ENCODE data around the gene MAPT.

MAPT gene

GRCh38 chr17:45973099-45973780, 78.9 kb downstream of the MAPT start:
- DNase-seq (ENCODE audit: low read depth in 2 of 2) = no peak

GRCh38 chr17:45973946-45974859, 79.8 kb downstream of the MAPT start:
- DNase-seq (ENCODE audit: low read depth in 2 of 2) = no peak

- no peak for DNase-seq (ENCODE audit: low read depth in 2 of 2)
Observed at GRCh38 chr17:45974916-45975630, 80.7 kb downstream of the MAPT start.

DNA sequence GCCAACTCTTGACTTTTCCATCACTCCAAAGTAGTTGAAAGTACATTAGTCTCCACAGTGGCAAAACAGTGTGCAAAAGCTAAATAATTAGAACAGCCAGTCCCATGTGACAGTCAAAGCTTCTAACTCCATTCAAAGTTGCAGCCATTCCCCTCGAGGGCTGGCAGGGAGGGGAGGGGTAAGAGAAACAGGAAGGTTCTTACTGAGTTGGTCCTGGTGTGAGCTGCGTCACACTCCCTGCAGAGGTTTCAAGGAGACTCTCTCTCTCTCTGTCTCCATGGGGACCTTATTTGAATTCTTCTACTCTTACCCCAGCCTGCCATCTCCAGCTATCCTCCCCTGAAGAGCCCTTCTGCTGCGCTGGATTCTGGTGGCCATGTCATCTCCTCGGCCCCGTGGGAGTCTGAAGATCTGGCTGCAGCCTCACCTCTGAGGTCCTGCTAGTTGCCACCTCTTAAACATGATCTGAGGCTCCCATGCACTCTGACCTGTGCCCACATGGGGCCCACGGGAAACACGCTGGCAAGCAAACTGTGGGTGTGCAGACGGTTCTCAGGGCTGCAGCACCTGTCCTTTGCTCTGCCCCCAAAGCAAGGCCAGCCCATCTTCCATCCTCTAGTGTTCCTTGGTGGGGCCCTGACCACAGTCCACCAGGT, 81.4 kb downstream of the MAPT start:
- no peak for DNase-seq (ENCODE audit: low read depth in 2 of 2)

DNA sequence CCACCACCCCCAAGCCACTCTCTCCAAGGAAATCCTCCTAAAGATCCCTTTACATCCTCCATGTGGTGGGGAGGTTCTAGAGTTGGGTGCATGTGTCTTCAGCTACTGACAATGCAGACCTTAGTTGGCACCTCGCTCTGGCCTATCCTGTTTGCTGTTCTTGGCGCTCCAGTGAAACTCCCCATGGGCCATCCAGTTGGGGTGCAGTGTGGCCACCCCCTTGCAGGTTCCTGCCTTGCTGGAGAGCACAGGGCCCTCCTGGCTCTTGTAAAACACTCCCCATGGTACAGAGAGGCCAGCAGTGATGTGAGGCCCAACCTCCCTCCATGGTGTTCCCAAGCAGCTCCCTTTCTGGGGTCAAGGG, 82.0 kb downstream of the MAPT start:
- no peak for DNase-seq (ENCODE audit: low read depth in 2 of 2)

DNA sequence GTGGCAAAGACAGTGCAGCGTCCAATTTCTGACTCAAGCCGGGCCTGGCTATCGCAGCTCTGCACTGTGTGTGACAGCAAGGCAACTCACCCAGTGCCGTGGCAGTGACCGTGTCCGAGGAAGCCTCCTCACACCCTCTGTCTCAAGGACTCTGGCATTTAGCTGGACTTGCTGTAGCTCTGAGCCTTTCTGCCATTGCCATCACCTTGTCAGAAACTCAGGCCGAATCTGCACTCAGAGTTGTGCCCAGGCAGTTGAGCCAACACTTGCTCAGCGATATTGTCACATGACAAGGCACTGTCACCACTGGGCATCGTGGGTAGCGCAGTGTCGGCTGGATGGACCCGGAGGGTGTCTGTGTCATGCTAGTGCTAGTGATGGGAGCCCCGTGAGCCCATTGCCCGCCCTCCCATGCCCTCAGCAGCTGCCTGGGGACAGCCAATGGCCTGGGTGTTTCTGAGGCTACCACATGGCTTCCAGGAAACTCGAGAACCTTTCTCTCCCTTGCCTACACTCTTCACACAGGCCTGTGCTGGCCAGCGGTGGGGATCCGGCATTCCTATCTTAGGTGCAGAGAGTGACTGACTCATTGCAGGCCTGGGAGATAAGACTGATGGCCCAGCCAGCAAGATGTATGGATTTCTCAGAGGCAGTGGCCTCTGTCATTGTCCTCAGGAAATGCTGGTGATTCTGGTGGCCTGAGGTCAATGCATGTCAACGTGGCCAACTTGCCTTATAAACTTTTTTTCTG, 82.6 kb downstream of the MAPT start:
- no peak for DNase-seq (ENCODE audit: low read depth in 2 of 2)

GRCh38 chr17:45977506-45977824, 83.1 kb downstream of the MAPT start:
- DNase-seq (ENCODE audit: low read depth in 2 of 2) = no peak

GRCh38 chr17:45977976-45978626, 83.7 kb downstream of the MAPT start:
- DNase-seq (ENCODE audit: low read depth in 2 of 2) = no peak

DNA sequence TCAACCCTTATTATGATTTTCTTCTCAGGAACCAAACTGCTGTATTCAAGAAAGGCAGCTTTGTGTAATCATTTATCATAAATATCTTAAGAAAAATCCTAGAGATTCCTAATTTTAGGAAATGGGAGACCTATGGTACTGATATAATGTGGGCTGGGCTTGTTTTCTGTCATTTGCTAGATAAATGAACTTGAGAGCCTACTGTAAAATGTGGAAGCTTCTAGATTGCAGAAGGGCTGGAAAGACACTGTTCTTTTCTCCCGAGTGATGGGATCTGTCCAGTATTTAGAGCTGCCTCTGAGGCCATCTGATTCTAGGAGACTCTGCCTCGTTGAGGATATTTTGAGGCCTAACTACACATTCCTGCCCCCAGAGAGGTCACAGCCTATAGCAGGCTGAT, 84.8 kb downstream of the MAPT start:
- DNase-seq (ENCODE audit: low read depth in 2 of 2) = no peak

DNA sequence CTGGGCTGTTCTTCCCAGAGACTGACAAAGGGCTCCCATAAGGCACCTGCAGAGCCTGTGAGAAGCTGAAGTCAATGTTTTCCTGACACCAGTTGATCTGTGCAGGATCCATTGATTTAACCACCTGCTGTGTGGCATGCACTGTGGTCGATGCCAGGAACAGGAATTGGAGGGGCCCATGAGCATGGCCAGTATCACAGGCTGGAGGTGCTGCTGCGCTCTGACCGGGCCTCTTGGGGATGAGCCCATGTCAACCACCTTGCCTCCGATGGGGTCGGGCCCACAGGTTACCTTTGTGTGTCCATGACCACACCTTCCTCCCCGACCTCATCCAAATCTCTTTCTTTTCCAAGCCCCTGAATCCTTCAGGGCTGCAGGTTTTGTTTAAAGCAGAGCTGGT, 86.5 kb downstream of the MAPT start:
- DNase-seq (ENCODE audit: low read depth in 2 of 2) = no peak

- DNase-seq (ENCODE audit: low read depth in 2 of 2) = no peak
Observed at GRCh38 chr17:45981306-45981705, 87.0 kb downstream of the MAPT start.

- no peak for DNase-seq (ENCODE audit: low read depth in 2 of 2)
Observed at GRCh38 chr17:45982791-45983613, 88.6 kb downstream of the MAPT start.

DNA sequence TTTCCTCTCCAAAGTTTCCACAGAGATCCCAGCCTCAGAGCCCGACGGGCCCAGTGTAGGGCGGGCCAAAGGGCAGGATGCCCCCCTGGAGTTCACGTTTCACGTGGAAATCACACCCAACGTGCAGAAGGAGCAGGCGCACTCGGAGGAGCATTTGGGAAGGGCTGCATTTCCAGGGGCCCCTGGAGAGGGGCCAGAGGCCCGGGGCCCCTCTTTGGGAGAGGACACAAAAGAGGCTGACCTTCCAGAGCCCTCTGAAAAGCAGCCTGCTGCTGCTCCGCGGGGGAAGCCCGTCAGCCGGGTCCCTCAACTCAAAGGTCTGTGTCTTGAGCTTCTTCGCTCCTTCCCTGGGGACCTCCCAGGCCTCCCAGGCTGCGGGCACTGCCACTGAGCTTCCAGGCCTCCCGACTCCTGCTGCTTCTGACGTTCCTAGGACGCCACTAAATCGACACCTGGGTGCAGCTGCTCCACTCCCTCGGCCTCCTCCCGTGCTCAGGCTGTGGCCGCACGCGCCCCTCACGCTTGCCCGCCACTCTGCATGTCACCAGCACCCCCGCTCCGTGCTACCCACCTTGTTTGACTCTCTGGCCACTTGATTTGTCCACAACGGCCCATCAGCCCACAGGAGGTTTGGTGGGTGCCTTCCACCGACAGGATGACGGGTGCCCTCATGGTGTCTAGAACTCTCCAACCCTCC, 89.4 kb downstream of the MAPT start:
- DNase-seq (ENCODE audit: low read depth in 2 of 2) = no peak

DNA sequence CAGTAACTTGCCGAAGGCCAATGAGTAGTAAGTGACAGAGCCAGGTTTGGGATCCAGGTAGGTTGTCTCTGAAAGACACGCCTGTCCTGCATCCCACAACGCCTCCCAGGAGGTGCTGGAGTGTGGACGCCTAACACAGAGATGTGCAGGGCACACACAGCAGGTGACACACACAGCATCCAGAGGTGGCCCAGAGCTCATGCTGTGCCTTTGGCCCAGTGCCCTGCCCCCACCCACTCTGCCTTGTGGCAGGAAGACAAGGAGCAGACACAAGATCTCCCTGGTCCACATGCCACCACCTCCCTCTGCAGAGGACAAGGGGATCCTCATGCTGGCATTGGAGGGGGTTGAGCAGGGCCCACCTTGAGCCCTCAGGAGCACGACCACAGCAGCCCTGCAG, 90.0 kb downstream of the MAPT start:
- DNase-seq (ENCODE audit: low read depth in 2 of 2) = no peak

GRCh38 chr17:45985447-45985846, 91.1 kb downstream of the MAPT start:
- DNase-seq (ENCODE audit: low read depth in 2 of 2) = no peak

DNA sequence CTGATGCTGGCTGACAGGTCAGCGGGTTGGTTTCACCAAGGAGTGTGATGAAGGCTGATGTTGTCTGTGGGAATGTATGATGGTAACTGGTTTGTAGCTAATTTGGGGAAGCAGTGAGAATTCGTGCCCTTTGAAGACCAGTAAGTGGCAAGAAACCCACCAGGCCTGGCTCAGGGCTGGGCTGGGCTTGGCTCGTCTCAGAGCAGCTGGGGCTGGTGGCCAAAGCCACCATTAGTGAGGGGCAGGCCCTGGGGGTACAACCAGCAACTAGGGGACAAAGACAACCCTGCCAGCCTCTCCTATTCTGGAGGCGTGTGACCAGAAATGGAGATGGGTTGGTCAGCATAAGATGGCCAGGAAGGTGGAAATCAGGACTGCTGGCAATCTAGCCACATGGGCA, 91.7 kb downstream of the MAPT start:
- no peak for DNase-seq (ENCODE audit: low read depth in 2 of 2)

DNA sequence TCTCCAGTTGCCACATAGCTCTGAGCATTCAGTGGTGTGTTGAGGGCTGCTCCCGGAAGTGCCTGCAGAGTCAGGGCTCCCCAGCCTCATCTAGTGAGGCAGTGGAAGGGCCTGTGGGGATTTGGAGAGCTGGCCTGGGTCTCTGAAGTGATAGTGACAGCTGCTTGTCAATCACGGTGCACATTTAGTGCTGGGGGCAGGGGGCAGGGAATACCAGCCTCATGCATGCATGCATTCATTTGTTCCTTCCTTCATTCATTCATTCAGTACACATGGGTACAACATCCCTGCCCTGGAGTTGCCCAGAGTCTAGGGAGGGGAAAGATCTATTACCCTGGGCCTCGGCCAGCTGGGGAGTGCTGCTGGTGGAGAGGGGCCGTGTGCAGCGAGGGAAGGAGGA, 93.4 kb downstream of the MAPT start:
- no peak for DNase-seq (ENCODE audit: low read depth in 2 of 2)

DNA sequence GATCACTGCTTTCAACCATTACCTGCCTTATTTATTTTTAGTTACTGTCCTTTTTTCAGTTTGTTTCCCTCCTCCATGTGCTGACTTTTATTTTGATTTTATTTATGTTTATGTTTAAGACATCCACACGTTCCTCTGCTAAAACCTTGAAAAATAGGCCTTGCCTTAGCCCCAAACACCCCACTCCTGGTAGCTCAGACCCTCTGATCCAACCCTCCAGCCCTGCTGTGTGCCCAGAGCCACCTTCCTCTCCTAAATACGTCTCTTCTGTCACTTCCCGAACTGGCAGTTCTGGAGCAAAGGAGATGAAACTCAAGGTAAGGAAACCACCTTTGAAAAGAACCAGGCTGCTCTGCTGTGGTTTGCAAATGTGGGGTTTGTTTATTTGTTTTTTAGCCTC, 95.4 kb downstream of the MAPT start:
- no peak for DNase-seq (ENCODE audit: low read depth in 2 of 2)

DNA sequence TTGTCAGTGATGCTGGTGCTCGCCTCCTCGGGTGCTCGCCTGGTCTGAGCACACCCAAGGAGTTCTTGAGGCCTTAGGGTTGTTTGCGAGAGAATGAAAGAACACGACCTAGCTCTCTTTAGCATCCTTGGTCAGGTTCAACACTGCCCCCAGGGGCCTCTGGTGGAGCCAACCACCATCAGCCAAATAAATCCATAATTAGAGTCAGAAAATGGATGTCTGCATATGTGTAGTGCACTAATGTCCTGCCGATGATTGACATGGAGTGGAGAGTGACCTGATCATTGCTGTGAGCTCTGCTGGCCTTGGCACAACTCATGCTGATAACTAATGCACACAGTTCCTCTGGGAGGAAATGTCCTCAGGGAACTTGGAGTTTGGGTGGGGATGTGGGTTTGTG, 96.5 kb downstream of the MAPT start:
- no peak for DNase-seq (ENCODE audit: low read depth in 2 of 2)

GRCh38 chr17:45991341-45991740, 97.0 kb downstream of the MAPT start:
- DNase-seq (ENCODE audit: low read depth in 2 of 2) = no peak

Data from stimulated activated CD4-positive, alpha-beta T cell treated with anti-CD3 and anti-CD28 coated beads, Interleukin-1b, Interleukin-23, amount 100 ng/mL, for 1 hour (primary cell).